HEK293 (cell line): ENCODE results near the gene TRAFD1.

Experiments
- CTCF ChIA-PET: fragments of 350-600 bp; formaldehyde crosslinking; extraction: SDS; loops from one replicate; lab custom pipeline; 2021; ENCODE audit warnings: antibody characterized with exemption; lab: Yijun Ruan, JAX
- POLR2A ChIA-PET: fragments of 300-600 bp; formaldehyde crosslinking; extraction: SDS; loops from one replicate; lab custom pipeline; 2020; ENCODE audit warnings: antibody characterized with exemption, inconsistent platforms; lab: Yijun Ruan, JAX
- H3K27ac ChIP-seq: fragments of 200-500 bp; sonication (Bioruptor generic); 2 replicates; pipeline ENCODE4 v1.5.1; 2014; ENCODE audit warnings: low read depth, low read length, control low read depth, inconsistent platforms; ENCODE audit errors: extremely low read depth
- H3K36me3 ChIP-seq, 2 experiments: fragments of 200-500 bp in 1 of 2; sonication (Bioruptor generic) in 1 of 2; 1 replicate in 1 of 2; 2 replicates in 1 of 2; pipeline ENCODE4 v1.5.1; 2014 to 2017; ENCODE audit warnings: inconsistent platforms in 2 of 2, low read length in 2 of 2; ENCODE audit not compliant: control insufficient read depth in 2 of 2, insufficient read depth in 1 of 2
- H3K4me1 ChIP-seq: fragments of 200-500 bp; sonication (Bioruptor generic); 2 replicates; pipeline ENCODE4 v1.5.1; 2014; ENCODE audit warnings: mild to moderate bottlenecking, low read length, inconsistent platforms; ENCODE audit not compliant: control insufficient read depth, insufficient read depth
- H3K4me3 ChIP-seq: 2 replicates; pipeline ENCODE4 v1.5.1; 2011; ENCODE audit warnings: low read depth, mild to moderate bottlenecking, control low read depth, low read length, moderate library complexity
- H3K9me3 ChIP-seq: fragments of 200-500 bp; sonication (Bioruptor generic); 2 replicates; pipeline ENCODE4 v1.5.1; 2014; ENCODE audit warnings: low read depth, low read length, inconsistent platforms; ENCODE audit not compliant: control insufficient read depth, insufficient read depth
- MZF1 ChIP-seq: fragments of 450-650 bp; formaldehyde crosslinking; IDR thresholded peaks from 2 replicates; pipeline ENCODE4 v1.5.1; 2017; ENCODE audit warnings: missing biosample characterization, missing genetic modification characterization, borderline replicate concordance
- REST ChIP-seq: fragments of 450-650 bp; formaldehyde crosslinking; IDR thresholded peaks from 2 replicates; pipeline ENCODE4 v1.5.1; 2016; ENCODE audit warnings: missing biosample characterization, missing genetic modification characterization
- ZNF140 ChIP-seq: fragments of 450-650 bp; formaldehyde crosslinking; IDR thresholded peaks from 2 replicates; pipeline ENCODE4 v1.5.1; 2016; ENCODE audit warnings: missing biosample characterization, missing genetic modification characterization
- ZNF366 ChIP-seq: fragments of 450-650 bp; formaldehyde crosslinking; conservative IDR thresholded peaks from 2 replicates; pipeline ENCODE4 v1.5.1; 2016; ENCODE audit warnings: missing biosample characterization, missing genetic modification characterization
- ZNF37A ChIP-seq: fragments of 450-650 bp; IDR thresholded peaks from 2 replicates; pipeline ENCODE4 v1.5.1; 2018; ENCODE audit warnings: missing biosample characterization, missing genetic modification characterization
- ZNF433 ChIP-seq: fragments of 450-650 bp; formaldehyde crosslinking; IDR thresholded peaks from 2 replicates; pipeline ENCODE4 v1.5.1; 2016; ENCODE audit warnings: missing biosample characterization, missing genetic modification characterization, low read depth
- ZNF510 ChIP-seq: fragments of 450-650 bp; formaldehyde crosslinking; IDR thresholded peaks from 2 replicates; pipeline ENCODE4 v1.5.1; 2018; ENCODE audit warnings: mild to moderate bottlenecking, missing genetic modification characterization, missing biosample characterization; ENCODE audit not compliant: insufficient replicate concordance
- ZNF548 ChIP-seq: fragments of 450-650 bp; formaldehyde crosslinking; IDR thresholded peaks from 2 replicates; pipeline ENCODE4 v1.5.1; 2016; ENCODE audit warnings: missing biosample characterization, missing genetic modification characterization
- ZNF707 ChIP-seq: fragments of 450-650 bp; formaldehyde crosslinking; IDR thresholded peaks from 2 replicates; pipeline ENCODE4 v1.5.1; 2016; ENCODE audit warnings: missing biosample characterization, missing genetic modification characterization
- TF ChIP-seq, protein P1 (sequence below): fragments of 450-650 bp; formaldehyde crosslinking; IDR thresholded peaks from 2 replicates; pipeline ENCODE4; 2016; ENCODE audit warnings: missing biosample characterization, missing genetic modification characterization
- TF ChIP-seq, protein P2 (sequence below): fragments of 450-650 bp; formaldehyde crosslinking; IDR thresholded peaks from 2 replicates; pipeline ENCODE4 v1.5.1; 2017; ENCODE audit warnings: missing biosample characterization, missing genetic modification characterization
- TF ChIP-seq, protein P3 (sequence below): fragments of 450-650 bp; formaldehyde crosslinking; IDR thresholded peaks from 2 replicates; pipeline ENCODE4 v1.5.1; 2016; ENCODE audit warnings: missing biosample characterization, missing genetic modification characterization
- TF ChIP-seq, protein P4 (sequence below): fragments of 450-650 bp; formaldehyde crosslinking; IDR thresholded peaks from 2 replicates; pipeline ENCODE4 v1.5.1; 2016; ENCODE audit warnings: missing biosample characterization, missing genetic modification characterization

TRAFD1 gene

GRCh38 chr12:112160611-112161010 lies 35.3 kb downstream of the TRAFD1 start (continued):
- TF ChIP-seq MZF1 (tag by site-specific recombination) (no peak), ZNF548 (tag by site-specific recombination) (no peak), ZNF366 (tag by site-specific recombination) (no peak)

DNA sequence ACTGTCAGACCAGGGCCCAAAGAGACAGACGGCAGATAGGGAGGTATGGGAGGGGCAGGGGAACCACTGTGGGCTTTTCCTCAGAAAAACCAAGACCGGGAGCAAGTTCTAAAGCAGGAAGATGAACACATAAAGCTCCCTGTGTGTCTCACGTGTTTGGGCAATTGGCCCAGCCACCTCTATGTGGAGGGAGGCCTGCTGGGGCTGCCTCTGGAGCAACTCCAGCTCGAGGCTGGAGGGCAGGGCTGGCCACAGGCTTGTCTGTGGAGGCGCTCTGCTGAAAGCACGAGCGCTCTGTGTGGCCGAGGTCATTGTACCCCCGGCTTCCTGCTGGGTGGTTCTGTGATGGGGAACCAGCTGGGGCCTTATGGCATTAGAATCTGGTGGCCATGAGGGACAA lies 36.4 kb downstream of the TRAFD1 start:
- Histone ChIP-seq H3K36me3 (peaks cover 0 to 75% of the 10 kb centered on the region in 2 experiments; a peak in 1 of 3 replicates), H3K27ac (no peak overlapping the region), H3K9me3 (no peaks in the 10 kb centered on the region), H3K4me3 (no peak overlapping the region), H3K4me1 (no peaks in the 10 kb centered on the region)
- TF ChIP-seq, protein P1, sequence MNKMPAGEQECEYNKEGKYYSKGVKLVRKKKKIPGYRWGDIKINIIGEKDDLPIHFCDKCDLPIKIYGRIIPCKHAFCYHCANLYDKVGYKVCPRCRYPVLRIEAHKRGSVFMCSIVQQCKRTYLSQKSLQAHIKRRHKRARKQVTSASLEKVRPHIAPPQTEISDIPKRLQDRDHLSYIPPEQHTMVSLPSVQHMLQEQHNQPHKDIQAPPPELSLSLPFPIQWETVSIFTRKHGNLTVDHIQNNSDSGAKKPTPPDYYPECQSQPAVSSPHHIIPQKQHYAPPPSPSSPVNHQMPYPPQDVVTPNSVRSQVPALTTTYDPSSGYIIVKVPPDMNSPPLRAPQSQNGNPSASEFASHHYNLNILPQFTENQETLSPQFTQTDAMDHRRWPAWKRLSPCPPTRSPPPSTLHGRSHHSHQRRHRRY = no peak
- TF ChIP-seq ZNF707 (tag by site-specific recombination) (no peak), ZNF140 (tag by site-specific recombination) (no peak), ZNF433 (tag by site-specific recombination) (no peak), ZNF37A (tag by site-specific recombination) (no peak), MZF1 (tag by site-specific recombination) (no peak)
- TF ChIP-seq, protein P2, sequence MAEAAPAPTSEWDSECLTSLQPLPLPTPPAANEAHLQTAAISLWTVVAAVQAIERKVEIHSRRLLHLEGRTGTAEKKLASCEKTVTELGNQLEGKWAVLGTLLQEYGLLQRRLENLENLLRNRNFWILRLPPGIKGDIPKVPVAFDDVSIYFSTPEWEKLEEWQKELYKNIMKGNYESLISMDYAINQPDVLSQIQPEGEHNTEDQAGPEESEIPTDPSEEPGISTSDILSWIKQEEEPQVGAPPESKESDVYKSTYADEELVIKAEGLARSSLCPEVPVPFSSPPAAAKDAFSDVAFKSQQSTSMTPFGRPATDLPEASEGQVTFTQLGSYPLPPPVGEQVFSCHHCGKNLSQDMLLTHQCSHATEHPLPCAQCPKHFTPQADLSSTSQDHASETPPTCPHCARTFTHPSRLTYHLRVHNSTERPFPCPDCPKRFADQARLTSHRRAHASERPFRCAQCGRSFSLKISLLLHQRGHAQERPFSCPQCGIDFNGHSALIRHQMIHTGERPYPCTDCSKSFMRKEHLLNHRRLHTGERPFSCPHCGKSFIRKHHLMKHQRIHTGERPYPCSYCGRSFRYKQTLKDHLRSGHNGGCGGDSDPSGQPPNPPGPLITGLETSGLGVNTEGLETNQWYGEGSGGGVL (tag by site-specific recombination) = no peak
- TF ChIP-seq, protein P3, sequence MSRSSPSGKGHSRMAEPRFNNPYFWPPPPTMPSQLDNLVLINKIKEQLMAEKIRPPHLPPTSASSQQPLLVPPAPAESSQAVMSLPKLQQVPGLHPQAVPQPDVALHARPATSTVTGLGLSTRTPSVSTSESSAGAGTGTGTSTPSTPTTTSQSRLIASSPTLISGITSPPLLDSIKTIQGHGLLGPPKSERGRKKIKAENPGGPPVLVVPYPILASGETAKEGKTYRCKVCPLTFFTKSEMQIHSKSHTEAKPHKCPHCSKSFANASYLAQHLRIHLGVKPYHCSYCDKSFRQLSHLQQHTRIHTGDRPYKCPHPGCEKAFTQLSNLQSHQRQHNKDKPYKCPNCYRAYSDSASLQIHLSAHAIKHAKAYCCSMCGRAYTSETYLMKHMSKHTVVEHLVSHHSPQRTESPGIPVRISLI (tag by site-specific recombination) = no peak
- ChIA-PET POLR2A (no interaction called here), CTCF (interaction anchor here (0.5 kb wide), 1 partner anchor 45 kb away, joined by 3 read pairs; no protein-coding TSS in a partner anchor)

DNA sequence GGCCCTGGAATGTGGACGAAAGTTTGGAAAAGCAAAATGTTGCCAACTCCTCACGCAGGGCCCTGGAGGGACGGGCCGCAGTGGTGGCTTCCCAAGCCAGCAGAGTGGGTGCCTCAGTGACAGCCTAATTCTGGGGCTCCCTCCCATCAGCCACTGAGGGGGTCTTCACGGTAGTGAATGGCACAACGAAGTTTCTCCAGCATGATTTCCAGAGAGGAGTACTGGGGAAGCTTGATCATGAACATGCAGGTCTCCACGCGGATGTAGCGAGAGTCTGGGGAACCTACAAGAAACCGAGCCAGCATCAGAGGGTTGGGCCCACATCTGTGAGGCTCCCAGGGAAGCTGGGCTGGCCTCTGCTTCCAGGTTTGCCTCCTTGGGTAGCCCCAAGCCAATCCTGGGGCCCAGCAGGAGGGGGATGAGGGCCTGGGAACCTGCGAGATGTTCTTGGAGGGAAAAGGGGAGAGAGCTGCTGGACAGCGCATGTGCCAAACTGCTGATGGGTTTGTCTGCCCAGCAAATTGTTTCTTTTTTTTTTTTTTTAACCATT lies 37.0 kb downstream of the TRAFD1 start:
- peak; percentile 65 for TF ChIP-seq REST (tag by site-specific recombination)
- TF ChIP-seq, protein P4, sequence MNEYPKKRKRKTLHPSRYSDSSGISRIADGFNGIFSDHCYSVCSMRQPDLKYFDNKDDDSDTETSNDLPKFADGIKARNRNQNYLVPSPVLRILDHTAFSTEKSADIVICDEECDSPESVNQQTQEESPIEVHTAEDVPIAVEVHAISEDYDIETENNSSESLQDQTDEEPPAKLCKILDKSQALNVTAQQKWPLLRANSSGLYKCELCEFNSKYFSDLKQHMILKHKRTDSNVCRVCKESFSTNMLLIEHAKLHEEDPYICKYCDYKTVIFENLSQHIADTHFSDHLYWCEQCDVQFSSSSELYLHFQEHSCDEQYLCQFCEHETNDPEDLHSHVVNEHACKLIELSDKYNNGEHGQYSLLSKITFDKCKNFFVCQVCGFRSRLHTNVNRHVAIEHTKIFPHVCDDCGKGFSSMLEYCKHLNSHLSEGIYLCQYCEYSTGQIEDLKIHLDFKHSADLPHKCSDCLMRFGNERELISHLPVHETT (tag by site-specific recombination) = no peak
- TF ChIP-seq ZNF510 (tag by site-specific recombination) = no peak
- Histone ChIP-seq H3K4me1 (no peaks in the 10 kb centered on the region), H3K36me3 (peaks cover 0 to 80% of the 10 kb centered on the region in 2 experiments; a peak in 1 of 3 replicates), H3K9me3 (no peaks in the 10 kb centered on the region), H3K4me3 (no peak overlapping the region), H3K27ac (no peak overlapping the region)
- POLR2A ChIA-PET = no interaction called here
- CTCF ChIA-PET = interaction anchor here (0.5 kb wide), 1 partner anchor 45 kb away, joined by 3 read pairs; no protein-coding TSS in a partner anchor
